HG03196 (cell line): ENCODE data around the gene CARF.
"Not testable (repeated sequence)": the region's sequence is repeated elsewhere in the genome, so short reads cannot be mapped to it uniquely, and the experiment has no call there.

Source experiments
- ATAC-seq: cut with Tn5 transposase; IDR thresholded peaks from one replicate; pipeline ENCODE4 v1.9.1; 2021; ENCODE audit not compliant: unreplicated experiment

Gene CARF

DNA sequence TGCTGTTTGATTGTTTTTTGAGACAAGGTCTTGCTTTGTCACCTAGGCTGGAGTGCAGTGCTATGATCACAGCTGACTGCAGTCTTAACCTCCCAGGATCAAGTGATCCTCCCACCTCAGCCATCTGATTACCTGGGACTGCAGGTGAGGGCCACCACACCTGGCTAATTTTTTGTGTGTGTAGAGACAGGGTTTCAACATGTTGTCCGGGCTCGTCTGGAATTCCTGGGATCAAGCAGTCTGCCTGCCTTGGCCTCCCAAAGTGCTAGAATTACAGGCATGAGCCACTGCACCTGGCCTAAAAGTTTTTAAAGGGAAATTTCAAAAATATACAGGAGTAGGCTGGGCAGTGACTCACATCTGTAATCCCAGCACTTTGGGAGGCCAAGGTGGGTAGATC lies 22.4 kb downstream of the CARF start:
- ATAC-seq, result no peak

DNA sequence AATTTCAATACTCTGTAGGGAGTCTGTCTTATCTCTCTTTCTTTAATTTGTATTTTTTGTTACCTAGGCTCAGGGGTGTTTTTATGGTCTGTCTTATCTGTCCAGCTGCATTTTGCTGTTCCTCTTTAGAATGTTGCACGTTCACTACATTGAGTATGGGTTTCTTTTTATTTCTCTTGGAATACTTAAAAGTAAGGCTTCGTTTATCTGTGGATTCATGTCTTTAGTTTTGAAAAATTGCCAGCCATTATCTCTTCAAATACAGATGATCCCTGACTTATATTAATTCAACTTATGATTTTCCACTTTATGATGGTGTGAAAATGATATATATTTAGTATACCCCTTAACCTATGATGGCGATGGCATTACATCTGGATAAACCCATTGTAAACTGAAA lies 26.9 kb downstream of the CARF start:
- ATAC-seq, result no peak

DNA sequence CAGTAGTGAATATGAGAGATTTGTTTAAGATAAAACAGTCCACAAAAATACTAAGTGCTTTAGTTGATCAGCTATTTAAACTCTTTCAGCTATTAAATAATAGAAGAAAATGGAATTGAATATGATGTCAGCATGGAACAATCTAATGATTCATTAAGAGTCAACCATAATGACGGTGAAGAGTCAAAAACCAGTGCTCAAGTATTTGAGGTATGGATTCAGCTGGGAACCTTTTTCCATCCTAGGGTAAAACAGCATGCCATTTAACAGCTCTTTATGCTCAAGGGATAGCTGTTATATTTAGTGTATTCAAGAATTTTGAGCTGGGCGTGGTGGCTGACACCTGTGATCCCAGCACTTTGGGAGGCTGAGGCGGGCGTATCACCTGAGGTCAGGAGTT lies 29.7 kb downstream of the CARF start:
- no peak for ATAC-seq

DNA sequence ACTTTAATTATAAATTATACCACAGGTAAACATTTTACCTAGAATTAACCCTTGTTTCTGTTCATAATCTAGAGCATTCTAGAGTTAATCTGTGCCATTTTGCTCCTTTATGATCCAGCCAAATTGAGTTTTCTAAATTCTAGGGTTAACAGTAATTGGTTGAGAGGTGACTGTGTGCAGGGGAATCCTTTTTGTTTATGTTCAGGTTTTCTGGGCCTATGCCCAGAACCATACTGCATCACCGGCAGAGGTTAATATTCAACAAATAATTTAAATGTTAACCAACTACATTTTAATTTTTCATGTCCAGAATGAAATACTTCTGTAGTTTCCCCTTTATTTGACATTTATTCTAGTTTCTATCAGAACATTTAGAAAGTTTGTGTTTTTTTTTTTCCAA lies 32.3 kb downstream of the CARF start:
- ATAC-seq, result no peak

DNA sequence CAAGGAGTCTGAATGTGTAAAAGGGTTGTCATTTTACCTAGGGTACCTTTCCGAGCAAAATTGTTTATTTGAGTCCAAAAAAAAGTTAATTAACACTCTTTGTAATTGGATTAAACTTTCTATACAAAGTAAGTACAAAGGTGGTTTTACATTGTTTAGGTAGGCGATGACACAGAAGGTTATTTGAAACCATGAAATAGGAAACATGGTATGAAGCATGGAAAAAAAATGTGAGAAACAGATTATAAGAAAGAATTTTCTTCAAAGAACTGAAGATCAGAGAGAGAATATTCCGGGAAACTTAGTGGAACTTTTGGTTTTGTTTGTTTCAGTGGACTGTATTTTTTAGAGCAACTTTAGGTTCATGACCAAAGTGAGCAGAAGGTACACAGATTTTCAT lies 32.7 kb downstream of the CARF start:
- ATAC-seq, result no peak

DNA sequence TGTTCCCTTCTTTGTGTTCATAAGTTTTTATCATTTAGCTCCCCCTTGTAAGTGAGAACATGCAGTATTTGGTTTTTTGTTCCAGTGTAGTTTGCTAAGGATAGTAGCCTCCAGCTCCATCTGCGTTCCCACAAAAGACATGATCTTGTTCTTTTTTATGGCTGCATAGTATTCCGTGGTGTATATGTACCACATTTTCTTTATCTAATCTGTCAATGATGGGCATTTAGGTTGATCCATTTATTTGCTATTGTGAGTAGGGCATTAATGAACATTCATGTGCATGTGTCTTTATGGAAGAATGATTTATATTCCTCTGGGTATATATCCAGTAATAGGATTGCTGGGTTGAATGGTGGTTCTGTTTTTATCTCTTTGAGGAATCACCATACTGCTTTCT lies 33.4 kb downstream of the CARF start:
- ATAC-seq, result no peak

DNA sequence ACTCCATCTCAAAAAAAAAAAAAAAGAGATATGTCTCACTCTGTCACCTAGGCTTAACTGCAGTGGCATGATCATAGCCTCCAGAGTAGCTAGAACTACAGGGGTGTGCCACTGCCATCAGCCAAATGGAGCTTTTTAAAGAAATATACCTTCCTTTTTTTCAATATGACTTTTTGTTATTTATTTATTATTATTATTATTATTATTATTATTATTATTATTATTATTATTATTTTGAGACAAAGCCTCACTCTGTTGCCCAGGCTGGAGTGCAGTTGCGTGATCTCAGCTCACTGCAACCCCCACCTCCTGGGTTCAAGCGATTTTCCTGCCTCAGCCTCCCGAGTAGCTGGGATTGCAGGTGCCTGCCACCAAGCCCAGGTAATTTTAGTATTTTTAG lies 37.3 kb downstream of the CARF start:
- ATAC-seq, result not testable (repeated sequence)

DNA sequence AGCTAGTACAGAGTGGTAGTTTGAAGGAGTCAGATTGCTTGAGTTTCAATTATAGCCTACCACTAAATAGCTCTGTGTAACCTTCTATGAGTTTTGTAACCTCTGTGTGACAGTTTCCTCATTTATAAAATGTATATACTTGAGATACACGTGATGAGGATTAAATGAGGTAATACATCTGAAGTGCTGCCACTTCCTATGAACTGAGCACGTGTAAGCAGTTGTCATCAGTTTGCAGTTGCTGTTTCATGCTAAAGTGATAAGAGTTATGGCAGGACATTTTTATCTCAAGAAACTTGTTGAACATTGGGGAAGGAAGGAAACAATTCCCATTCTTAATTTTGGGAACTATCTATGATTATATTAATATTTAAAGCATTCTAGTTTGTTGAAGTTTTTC lies 38.5 kb downstream of the CARF start:
- ATAC-seq, result no peak

DNA sequence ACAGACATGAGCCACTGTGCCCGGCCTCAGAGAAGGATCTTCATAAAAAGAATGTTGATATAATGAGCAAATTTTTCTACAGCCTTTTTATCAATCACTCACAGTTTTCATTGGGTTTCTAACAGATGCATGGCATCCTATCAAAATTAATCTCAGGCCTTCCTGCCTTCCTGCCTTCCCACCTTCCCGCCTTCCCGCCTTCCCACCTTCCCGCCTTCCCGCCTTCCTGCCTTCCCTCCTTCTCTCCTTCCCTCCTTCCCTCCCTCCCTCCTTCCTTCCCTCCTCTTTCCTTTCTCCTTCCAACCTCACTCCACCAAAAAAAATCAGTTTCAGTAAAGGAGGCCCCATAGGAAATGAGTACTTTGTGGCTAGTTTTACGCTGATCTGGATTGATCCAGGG lies 48.4 kb downstream of the CARF start:
- no peak for ATAC-seq

DNA sequence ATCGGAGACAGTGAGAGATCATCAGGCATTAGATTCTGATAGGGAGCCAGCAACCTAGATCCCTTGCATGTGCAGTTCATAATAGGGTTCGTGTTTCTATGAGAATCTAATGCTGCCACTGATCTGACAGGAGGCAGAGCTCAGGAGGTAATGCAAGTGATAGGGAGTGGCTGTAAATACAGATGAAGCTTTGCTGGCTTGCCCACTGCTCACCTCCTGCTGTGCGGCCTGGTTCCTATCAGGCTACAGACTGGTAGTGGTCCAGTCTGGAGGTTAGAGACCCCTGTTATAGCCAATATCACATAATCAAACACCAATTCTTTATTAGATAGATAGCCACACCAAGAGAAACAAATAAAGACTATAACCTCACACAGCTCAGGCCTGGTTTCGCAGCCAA lies 51.6 kb downstream of the CARF start:
- no peak for ATAC-seq

DNA sequence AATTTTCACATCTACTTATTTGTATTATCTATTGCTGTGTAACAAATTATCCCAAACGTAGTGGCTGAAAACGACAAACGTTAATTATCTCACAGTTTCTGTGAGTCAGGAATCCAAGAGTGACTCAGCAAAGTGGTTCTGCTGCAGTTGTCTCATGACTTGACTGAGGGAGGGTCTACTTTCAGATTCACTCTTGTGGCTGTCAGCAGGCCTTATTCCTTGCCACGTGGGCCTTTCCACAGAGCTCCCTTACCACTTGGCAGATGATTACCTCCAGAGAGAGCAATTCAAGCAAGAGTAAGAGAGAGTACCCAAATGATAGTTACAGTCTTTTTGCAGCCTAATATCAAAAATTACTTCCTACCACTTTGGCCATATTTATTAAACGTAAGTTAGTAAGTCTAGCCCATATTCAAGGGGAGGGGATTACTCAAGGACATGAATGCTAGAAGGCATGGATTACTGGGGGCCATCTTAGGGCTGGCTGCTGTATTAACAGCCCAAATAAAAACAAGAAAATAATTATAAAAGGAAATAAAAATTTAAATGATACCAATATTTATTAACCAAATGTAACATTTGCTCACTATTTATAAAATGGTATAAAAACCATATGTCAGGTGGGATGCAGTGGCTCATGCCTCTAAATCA lies 53.9 kb downstream of the CARF start:
- no peak for ATAC-seq

DNA sequence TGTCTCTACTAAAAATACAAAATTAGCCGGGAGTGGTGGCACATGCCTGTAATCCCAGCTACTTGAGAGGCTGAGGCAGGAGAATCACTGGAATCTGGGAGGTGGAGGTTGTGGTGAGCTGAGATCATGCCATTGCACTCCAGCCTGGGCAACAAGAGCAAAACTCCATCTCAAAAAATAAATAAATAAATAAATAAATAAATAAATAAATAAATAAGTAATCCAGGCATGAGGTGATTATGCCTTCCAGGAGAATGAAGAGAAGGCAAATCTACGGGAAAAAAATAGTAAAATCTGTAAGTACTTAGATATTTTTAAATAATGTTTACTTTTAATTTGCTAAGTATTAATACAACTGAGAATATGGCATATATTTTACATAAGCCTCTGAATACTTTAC lies 57.3 kb downstream of the CARF start:
- ATAC-seq, result not testable (repeated sequence)

DNA sequence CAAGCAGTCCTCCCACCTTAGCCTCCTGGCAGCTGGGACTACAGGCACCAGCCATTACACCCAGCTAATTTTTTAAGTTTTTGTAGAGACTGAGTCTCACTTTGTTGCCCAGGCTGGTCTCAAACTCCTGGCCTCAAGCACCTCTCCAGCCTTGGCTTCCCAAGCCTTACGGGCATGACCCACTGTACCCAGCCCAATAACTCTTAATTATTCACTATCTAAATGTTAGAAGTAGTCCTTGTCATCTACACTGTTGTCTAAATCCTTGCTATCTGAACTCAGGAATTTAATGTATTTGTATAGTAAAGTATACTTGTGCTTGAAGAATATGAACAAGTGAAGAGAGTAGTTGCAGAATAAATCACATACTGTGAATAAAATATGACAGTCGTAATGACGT lies 64.7 kb downstream of the CARF start:
- ATAC-seq, result no peak

DNA sequence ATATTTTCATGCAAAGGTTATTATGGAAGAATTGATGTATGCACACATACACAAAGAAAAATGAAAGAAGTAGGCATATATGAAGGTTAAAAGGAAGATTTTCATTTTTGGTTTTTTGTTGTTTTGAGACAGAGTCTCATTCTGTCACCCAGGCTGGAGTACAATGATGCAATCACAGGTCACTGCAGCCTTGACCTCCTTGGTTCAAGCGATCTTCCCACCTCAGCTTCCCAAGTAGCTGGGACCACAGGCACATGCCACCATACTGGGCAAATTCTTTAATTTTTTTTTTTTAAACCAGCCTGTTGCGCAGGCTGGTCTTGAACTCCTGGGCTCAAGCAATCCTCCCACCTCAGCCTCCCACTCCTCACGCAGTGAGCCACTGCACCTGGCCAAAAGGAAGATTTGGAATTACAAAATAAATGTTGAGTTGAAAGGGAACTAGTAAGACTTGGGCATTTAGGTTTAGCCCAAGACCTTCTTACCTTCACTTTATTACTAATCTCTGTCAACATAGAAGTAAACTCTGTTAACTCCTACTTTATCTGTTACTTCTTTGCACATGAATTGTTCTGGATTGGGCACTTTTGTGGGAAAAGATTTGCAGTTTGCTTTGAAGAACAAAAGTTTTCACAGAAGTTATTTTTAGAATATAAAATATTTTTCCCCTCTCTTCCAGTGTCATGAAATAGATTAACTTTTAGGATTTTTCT lies 70.9 kb downstream of the CARF start:
- no peak for ATAC-seq

DNA sequence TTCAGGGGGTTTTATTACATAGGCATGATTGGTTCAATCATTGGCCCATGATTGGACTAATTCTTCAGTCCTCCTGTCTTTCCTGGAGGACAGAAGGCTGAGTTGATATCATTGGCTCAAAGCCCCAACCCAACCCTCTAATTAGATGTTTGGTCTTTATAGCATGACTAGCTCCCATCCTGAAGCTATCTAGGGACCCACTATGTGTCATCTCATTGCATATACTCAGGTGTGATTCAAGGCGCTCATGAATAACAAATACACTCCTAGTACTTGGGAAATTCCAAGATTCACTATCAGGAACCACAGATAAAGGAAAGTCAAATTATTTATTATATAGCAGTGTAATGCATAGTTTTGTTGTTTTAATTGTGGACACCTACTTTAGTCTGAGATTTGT lies 77.7 kb downstream of the CARF start:
- no peak for ATAC-seq

DNA sequence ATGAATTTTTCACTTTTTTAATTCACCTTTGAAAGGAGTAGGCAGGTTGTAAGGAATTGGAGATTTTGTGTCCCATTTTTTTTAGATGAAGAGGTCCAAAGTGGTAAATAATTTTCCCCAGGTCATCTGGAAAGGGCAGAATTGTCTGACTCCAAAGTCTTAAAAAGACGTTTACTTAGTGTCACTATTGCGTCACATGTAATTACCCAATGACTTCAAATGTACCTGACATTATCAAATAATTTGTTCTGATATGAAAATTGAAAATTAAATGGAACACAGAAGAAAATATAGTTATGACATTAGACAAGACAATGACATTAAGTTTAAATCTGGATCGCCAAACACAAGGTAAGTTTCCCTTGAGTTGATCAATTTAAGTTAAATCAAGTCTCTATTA lies 78.4 kb downstream of the CARF start:
- no peak for ATAC-seq

DNA sequence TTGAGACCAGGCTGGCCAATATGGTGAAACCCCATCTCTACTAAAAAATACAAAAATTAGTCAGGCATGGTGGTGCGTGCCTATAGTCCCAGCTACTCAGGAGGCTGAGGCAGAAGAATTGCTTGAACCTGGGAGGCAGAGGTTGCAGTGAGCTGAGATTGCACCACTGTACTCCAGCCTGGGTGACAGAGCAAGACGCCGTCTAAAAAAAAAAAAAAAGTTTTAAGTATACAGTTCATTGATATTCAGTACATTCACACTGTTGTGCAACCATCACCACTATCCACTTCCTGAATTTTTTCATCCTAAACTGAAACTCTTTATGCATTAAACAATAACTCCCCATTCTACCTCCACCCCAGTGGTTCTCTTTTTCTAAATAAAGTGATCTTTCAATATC lies 85.0 kb downstream of the CARF start:
- ATAC-seq, result not testable (repeated sequence)

DNA sequence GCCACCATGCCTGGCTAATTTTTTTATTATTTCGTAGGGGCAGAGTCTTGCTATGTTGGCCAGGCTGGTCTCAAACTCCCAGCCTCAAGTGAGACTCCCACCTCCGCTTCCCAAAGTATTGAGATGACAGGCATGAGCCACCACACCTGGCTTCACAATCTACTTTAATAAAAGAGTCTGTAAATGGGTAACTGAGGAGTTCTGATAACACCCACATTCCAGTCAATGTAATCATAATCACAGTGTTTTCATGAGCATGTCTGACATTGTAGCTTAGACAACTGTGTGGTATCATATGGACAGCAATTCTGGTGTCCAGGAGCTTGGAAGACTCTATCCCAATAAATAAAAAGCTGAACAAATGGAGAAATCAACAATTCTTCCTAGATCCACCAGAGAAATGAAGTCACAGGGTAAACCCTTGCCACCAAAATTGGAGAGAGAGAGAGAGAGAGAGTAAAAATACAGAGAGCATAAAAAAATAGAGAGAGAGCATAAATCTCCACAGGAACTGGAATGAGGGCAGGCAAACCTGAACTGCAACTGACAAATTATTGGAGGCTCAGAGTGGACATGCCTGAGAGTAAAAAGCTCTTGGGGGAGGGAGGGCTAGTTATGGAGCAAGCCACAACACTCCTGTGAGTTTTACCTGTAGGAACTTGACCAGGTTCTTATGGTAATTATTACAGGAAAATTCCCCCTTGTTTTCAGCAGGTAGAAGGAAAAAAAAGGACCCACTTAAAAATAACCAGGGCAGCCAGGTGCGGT lies 90.2 kb downstream of the CARF start:
- ATAC-seq, result no peak

DNA sequence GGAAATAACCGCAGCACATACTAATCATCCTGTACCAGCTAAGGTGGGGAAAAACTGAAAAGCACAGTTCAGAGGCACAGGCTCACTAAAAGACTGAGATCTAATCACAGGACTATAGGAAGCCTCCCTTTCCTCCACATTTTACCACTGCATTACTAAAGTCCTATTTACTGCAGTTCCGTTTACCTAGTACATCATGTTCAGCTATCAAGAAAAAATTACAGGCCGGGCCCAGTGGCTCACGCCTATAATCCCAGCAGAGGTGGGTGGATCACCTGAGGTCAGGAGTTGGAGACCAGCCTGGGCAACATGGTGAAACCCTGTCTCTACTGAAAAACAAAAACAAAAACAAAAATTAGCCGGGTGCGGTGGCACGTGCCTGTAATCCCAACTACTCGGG lies 91.6 kb downstream of the CARF start:
- ATAC-seq, result no peak

DNA sequence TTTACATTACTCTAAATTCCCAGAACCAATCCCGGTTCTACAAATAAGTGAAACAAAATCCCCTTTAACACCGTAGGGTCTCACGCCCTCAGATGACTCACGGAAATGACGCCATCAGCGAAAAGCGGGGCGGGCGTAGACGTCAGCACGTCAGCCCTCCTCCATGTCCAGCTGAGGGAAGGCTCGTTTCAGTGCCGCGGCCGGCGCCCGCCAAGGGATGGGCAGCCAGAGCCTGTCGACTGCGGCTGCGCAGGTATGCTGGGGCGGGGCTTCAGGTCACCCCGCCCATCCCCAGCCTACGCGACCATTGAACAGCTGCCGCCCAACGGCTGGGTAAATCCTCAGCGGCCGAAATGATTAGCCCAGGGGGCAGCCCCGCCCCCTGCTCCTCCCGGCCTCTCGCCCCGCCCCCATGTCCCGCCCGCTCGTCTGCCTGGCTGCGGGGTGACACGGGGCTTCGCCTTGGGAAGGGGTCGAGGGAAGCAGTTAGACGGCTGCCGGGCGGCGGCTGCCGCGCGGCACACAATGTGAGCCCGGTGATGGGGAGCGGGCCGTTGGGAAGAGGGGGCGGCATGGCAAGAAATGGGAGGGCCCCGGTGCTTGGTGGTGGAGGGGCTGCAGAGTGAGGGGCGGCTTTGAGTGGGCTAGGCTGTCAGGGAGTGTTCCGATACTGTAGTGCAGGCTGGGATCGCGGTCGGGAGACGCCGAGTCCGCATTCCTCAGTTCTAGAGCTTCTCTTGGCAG lies 102.6 kb downstream of the CARF start, which contains the start of gene NBEAL1:
TSS of gene NBEAL1 (plus strand) at position 420 of the 744 bp plus-strand sequence. CDS start 1,510 bp downstream, outside the sequence.
- ATAC-seq, result peak; percentile 97

DNA sequence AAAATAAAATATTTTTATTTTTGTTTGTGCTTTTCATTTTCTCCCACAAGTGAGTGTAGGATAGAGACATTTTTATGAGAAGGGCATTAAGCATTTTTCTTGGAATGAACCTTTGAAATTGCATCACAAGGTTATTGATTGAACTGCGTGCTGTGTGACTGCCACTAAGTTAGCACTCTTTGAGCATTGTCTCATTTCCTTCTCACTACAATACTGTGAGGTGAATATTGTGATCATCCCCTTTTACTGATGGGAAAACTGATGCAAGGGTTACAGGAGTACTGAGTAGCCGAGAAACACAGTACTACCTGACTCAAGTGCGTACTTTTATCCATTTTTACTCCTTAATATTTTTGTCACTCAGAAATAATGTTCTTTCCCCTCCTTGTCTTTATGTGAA lies 104.6 kb downstream of the CARF start:
- ATAC-seq, result no peak
